Heart left ventricle (tissue), 16 donors: Measurements from ENCODE around the gene RCC2. TPM values are rescaled to one million over a fixed set of nuclear protein-coding genes. Genes with fewer than 3 reads are reported as not detected.

Experiments
- ATAC-seq, 4 donors: fragments of 200-7000 bp; cut with Tn5 transposase; one replicate each; pipeline ENCODE4 v1.9.1; 2020 to 2022; ENCODE audit warnings: moderate library complexity in 4 of 4, mild to moderate bottlenecking in 3 of 4, moderate number of reproducible peaks in 1 of 4
- DNase-seq, 5 donors: peaks; one replicate each; pipeline ENCODE4 v3.0.0-alpha.2; 2020
- H3K27ac ChIP-seq, 12 donors: fragments of 200-600 bp; sonication (generic) in 4 of 12; one replicate each; pipeline versions ENCODE4 v1.5.0 to v1.8.0; 2016 to 2022; ENCODE audit warnings: mild to moderate bottlenecking in 2 of 12
- H3K27me3 ChIP-seq, 9 donors: fragments of 200-600 bp; sonication (generic) in 2 of 9; one replicate each; pipeline versions ENCODE4 v1.5.1 to v1.8.0; 2016 to 2022; ENCODE audit warnings: mild to moderate bottlenecking in 3 of 9
- H3K36me3 ChIP-seq, 9 donors: fragments of 200-600 bp; sonication (generic) in 2 of 9; one replicate each; pipeline versions ENCODE4 v1.5.0 to v1.8.0; 2018 to 2022; ENCODE audit warnings: mild to moderate bottlenecking in 2 of 9
- H3K4me1 ChIP-seq, 12 donors: fragments of 200-600 bp; sonication (generic) in 4 of 12; one replicate each; pipeline versions ENCODE4 v1.5.0 to v1.8.0; 2016 to 2022; ENCODE audit warnings: mild to moderate bottlenecking in 3 of 12
- H3K4me3 ChIP-seq, 12 donors: fragments of 200-600 bp; sonication (generic) in 4 of 12; one replicate each; pipeline versions ENCODE4 v1.5.0 to v1.8.0; 2017 to 2022; ENCODE audit warnings: mild to moderate bottlenecking in 9 of 12, moderate library complexity in 4 of 12
- H3K9me3 ChIP-seq, 12 donors: fragments of 200-600 bp; sonication (generic) in 4 of 12; one replicate each; pipeline versions ENCODE4 v1.5.0 to v1.8.0; 2016 to 2022; ENCODE audit warnings: mild to moderate bottlenecking in 1 of 12
- POLR2A ChIP-seq, 2 donors: fragments of 450-650 bp; IDR thresholded peaks; one replicate each; pipeline ENCODE4 v1.6.1; 2017; ENCODE audit warnings: antibody characterized with exemption in 2 of 2, mild to moderate bottlenecking in 2 of 2, moderate library complexity in 2 of 2
- WGBS, 4 donors: extraction: QIAGEN DNeasy Blood & Tissue Kit in 2 of 4; methylation state at CpG; one replicate each; pipeline versions ENCODE4 v1.1.5 to v1.1.7; 2013 to 2018; 5-methylcytosine and 5-hydroxymethylcytosine counted together
- intact Hi-C, 10 donors: fragments of 100-400 bp; cut with DNase I; formaldehyde crosslinking; loops; one replicate each; pipeline versions ENCODE4 v1.11.1 to v1.14.2; 2022
- polyA plus RNA-seq, 2 donors: library from polyadenylated mRNA; stranded (reverse); fragments of 200-250 nt; gene quantifications; one replicate each; pipeline ENCODE4 v1.2.3, GENCODE V29; 2013
- total RNA-seq, 9 donors: library from RNA; depleted of rRNA in 2 of 9; stranded (reverse); fragments of >200 nt in 2 of 9; fragmentation: NEBNext Ultra II Directional in 3 of 9; extraction: Animal tissue kit (Norgen Biotek cat#: 25700) in 3 of 9; gene quantifications; one replicate each; pipeline versions ENCODE4 v1.1.0 to v1.2.4, GENCODE V29; 2016 to 2023
- TF ChIP-seq, protein P1 (sequence below), 12 donors: fragments of 200-600 bp; sonication (generic) in 4 of 12; IDR thresholded peaks; one replicate each; pipeline versions ENCODE4 v1.5.0 to v1.8.0; 2018 to 2022; ENCODE audit warnings: antibody characterized with exemption in 12 of 12, mild to moderate bottlenecking in 5 of 12
- donor health status: ischemic (EF 13 %, LVEDD 7.1; RV severe dilation, severe dysfunction).
- donor health status: healthy with polysubstance abuse.
- donor health status: DM: no; HTN: yes; CAD: no.
- donor health status: DM: no; HTN: no; CAD: no.
- donor health status: ischemic (EF 25% LVEDD 6.9; RV normal size, moderate dysfunction).
- donor health status: ischemic (EF 25% LVEDD 5.7; RV mildly dilated, moderate dysfunction).
- donor health status: healthy.
- donor health status: DM: yes; HTN: yes; CAD: no.
- donor health status: ischemic (EF 35%, LVEDD 5.7; RV mildly dilated, moderate dysfunction).
- donor health status: nonischemic (EF 11% LVEDD 7.7; RV severe dilation, severe dysfunction).
- donor health status: DM: yes; HTN: yes; CAD: no.
- donor health status: PGD.
- donor health status: ischemic (EF 29% LVEDD 5.4; RV normal size, mild dysfunction).
- donor health status: nonischemic (EF 23%, LVEDD 6.1; RV moderate dilation, normal function).

The RCC2 gene
- total and polyA plus RNA-seq, 11 donors = 6.1 to 39.1 (median 14.3) TPM

DNA sequence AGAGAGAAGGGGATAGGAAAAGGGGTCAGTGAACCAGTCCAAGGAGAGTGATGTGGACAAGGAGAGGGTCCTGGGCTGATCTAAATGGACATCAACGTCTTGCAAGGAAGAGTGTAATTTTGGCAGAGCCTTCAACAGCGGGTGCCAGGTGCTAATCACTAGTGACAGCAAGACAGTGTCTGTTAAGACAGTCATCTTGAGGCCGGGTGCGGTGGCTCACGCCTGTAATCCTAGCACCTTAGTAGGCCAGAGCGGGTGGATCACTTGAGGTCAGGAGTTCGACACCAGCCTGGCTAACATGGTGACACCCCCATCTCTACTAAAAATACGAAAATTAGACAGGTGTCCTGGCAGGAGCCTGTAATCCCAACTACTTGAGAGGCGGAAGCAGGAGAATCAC is 79.7 kb downstream of the RCC2 start:
- Histone ChIP-seq H3K4me1 (no peaks in the 10 kb centered on the region), H3K9me3 (peaks cover 0 to 8% (median 0%) of the 10 kb centered on the region in 12 donors), H3K36me3 (no peaks in the 10 kb centered on the region), H3K27ac (no peak overlapping the region), H3K4me3 (no peak overlapping the region), H3K27me3 (peaks cover 0 to 22% (median 0%) of the 10 kb centered on the region in 9 donors)
- no peak for DNase-seq
- no peak for ATAC-seq
- intact Hi-C loops = no loop called here
- WGBS, 4 donors = 79 to 83% (median 80%) methylated on average over 9 of the region's 9 CpGs
- TF ChIP-seq POLR2A (IDR thresholded peaks at IDR 0.05) = no peak
- TF ChIP-seq, protein P1, sequence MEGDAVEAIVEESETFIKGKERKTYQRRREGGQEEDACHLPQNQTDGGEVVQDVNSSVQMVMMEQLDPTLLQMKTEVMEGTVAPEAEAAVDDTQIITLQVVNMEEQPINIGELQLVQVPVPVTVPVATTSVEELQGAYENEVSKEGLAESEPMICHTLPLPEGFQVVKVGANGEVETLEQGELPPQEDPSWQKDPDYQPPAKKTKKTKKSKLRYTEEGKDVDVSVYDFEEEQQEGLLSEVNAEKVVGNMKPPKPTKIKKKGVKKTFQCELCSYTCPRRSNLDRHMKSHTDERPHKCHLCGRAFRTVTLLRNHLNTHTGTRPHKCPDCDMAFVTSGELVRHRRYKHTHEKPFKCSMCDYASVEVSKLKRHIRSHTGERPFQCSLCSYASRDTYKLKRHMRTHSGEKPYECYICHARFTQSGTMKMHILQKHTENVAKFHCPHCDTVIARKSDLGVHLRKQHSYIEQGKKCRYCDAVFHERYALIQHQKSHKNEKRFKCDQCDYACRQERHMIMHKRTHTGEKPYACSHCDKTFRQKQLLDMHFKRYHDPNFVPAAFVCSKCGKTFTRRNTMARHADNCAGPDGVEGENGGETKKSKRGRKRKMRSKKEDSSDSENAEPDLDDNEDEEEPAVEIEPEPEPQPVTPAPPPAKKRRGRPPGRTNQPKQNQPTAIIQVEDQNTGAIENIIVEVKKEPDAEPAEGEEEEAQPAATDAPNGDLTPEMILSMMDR (IDR thresholded peaks at IDR 0.05) = no peak

DNA sequence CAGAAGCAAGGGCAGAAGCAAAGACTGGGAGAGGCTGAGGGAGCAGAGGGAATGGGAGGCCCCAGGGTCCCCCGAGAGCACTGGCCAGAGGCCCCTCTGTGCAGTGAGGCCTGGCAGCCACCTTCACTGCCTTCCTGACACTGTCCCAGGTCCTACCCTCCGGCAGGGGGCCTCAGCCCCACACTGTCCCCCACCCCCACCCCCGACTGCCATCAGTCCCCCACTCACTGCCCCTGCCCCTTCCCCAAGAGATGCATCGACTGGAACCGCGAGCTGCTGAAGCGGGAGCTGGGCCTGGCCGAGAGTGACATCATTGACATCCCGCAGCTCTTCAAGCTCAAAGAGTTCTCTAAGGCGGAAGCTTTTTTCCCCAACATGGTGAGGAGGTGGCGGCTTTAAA is 80.4 kb downstream of the RCC2 start:
- peaks cover 0 to under 1% (median 0%) of the 10 kb centered on the region in 12 donors for H3K9me3 ChIP-seq
- DNase-seq (no peak), ATAC-seq (no peak)
- WGBS, 4 donors = 41 to 60% (median 45%) methylated on average over 1 to 11 of the region's 11 CpGs
- no peaks in the 10 kb centered on the region for H3K36me3 ChIP-seq
- no peak overlapping the region for H3K4me3 ChIP-seq
- no peak overlapping the region for H3K27ac ChIP-seq
- intact Hi-C loops = no loop called here
- no peaks in the 10 kb centered on the region for H3K4me1 ChIP-seq
- no peak for TF ChIP-seq POLR2A (IDR thresholded peaks at IDR 0.05)
- TF ChIP-seq, protein P1 (IDR thresholded peaks at IDR 0.05) = no peak
- H3K27me3 ChIP-seq = peaks cover 0 to 22% (median 0%) of the 10 kb centered on the region in 9 donors

DNA sequence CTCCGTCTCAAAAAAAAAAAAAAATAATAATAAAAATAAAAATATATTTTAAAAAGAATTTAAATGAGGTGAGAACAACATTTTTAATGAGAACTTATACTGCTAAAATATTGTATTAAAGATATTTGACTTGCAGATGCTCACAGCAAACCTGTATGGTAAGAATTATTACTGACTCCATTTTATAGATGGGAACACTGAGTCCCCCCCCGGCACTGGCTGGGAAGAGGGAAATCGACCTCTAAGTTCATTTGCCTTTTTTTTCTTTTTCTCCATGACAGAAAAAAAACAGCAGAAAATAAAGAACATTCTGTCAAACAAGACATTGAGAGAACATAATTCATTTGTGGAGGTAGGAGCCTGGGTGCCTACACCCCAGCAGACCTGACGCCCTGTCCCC is 80.9 kb downstream of the RCC2 start:
- DNase-seq = no peak
- intact Hi-C loops = no loop called here

More for the DNA sequence above, 80.9 kb downstream of the RCC2 start:
- 70 to 93% (median 76%) methylated on average over 3 to 4 of the region's 4 CpGs for WGBS, 4 donors
- Histone ChIP-seq H3K27ac (no peak overlapping the region), H3K4me3 (no peak overlapping the region), H3K9me3 (no peaks in the 10 kb centered on the region), H3K4me1 (no peaks in the 10 kb centered on the region), H3K27me3 (peaks cover 0 to 25% (median 0%) of the 10 kb centered on the region in 9 donors), H3K36me3 (no peaks in the 10 kb centered on the region)
- no peak for ATAC-seq
- TF ChIP-seq POLR2A (IDR thresholded peaks at IDR 0.05) = no peak
- TF ChIP-seq, protein P1 (IDR thresholded peaks at IDR 0.05) = no peak

Other genes starting within 250 kb of the RCC2 start
- not detected for gene PADI1, start 234.5 kb downstream of the RCC2 start, total RNA-seq
- gene PADI1, start 234.5 kb downstream of the RCC2 start, polyA plus RNA-seq = under 1 TPM in 1 of 2 donors, not detected in 1; 0.04 TPM
- gene PADI3, start 190.6 kb downstream of the RCC2 start, total RNA-seq = not detected
- not detected for gene PADI3, start 190.6 kb downstream of the RCC2 start, polyA plus RNA-seq
- 1 to 10 TPM in 2 of 9 donors, under 1 TPM in 5, not detected in 2; 0.25 to 2.3 (median 0.42) TPM for gene PADI4, start 131.5 kb downstream of the RCC2 start, total RNA-seq
- under 1 TPM; 0.08 to 0.35 TPM for gene PADI4, start 131.5 kb downstream of the RCC2 start, polyA plus RNA-seq
- gene PADI6, start 67.5 kb downstream of the RCC2 start, total RNA-seq = not detected
- gene PADI6, start 67.5 kb downstream of the RCC2 start, polyA plus RNA-seq = not detected
- 10 to 100 TPM; 44.6 to 72.8 (median 57.5) TPM for gene ARHGEF10L, start 100.0 kb upstream of the RCC2 start, total RNA-seq
- gene ARHGEF10L, start 100.0 kb upstream of the RCC2 start, polyA plus RNA-seq = 10 to 100 TPM; 57.9 to 65.8 TPM